Testis (tissue), 2 donors: ENCODE results near the gene MYBBP1A.

Experiments used
- POLR2A ChIP-seq: fragments of 450-650 bp; IDR thresholded peaks from one replicate; pipeline ENCODE4 v1.6.1; 2017; ENCODE audit warnings: antibody characterized with exemption, mild to moderate bottlenecking, moderate library complexity
- TF ChIP-seq, protein P1 (sequence below), 3 experiments: fragments of 450-650 bp in 2 of 3; fragments of 200-600 bp in 1 of 3; sonication (generic) in 1 of 3; IDR thresholded peaks; one replicate each; pipeline ENCODE4 v1.5.1; 2016 to 2019; ENCODE audit warnings: antibody characterized with exemption in 3 of 3, mild to moderate bottlenecking in 2 of 3, moderate library complexity in 1 of 3

DNA sequence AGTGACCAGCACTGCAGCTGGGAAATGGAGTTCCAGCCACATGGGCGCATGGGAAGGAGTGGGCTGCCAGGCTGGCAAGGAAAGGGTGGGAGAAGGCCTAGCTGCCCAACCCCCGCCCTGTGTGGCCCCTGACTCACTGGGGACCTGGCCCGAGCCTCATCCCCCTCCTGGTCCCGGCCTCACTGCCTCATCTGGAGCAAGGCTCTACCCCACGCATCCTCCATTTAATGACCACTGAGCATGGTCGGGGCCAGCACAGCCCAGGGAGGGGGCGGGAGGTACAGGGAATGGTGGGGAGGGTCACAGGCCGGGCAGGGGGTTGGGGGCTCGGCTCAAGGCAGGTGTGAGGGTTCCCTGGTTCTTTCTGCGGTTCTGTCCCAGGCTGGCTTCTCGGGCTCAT, 40.4 kb downstream of the MYBBP1A start:
- TF ChIP-seq, protein P1, sequence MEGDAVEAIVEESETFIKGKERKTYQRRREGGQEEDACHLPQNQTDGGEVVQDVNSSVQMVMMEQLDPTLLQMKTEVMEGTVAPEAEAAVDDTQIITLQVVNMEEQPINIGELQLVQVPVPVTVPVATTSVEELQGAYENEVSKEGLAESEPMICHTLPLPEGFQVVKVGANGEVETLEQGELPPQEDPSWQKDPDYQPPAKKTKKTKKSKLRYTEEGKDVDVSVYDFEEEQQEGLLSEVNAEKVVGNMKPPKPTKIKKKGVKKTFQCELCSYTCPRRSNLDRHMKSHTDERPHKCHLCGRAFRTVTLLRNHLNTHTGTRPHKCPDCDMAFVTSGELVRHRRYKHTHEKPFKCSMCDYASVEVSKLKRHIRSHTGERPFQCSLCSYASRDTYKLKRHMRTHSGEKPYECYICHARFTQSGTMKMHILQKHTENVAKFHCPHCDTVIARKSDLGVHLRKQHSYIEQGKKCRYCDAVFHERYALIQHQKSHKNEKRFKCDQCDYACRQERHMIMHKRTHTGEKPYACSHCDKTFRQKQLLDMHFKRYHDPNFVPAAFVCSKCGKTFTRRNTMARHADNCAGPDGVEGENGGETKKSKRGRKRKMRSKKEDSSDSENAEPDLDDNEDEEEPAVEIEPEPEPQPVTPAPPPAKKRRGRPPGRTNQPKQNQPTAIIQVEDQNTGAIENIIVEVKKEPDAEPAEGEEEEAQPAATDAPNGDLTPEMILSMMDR (IDR thresholded peaks at IDR 0.05) = no peak
- no peak for TF ChIP-seq POLR2A
